NCI-H2107 treated with DMSO at 0.1 percent for 48 hours (cell line): Measurements from ENCODE around the gene ALK.
A peak's percentile ranks its signal among the peaks of the same experiment; 100 is the strongest.

ENCODE experiments used
- DNase-seq: peaks from one replicate; lab custom pipeline; 2025; ENCODE audit not compliant: unreplicated experiment; lab: John Stamatoyannopoulos, UW

ALK gene

DNA sequence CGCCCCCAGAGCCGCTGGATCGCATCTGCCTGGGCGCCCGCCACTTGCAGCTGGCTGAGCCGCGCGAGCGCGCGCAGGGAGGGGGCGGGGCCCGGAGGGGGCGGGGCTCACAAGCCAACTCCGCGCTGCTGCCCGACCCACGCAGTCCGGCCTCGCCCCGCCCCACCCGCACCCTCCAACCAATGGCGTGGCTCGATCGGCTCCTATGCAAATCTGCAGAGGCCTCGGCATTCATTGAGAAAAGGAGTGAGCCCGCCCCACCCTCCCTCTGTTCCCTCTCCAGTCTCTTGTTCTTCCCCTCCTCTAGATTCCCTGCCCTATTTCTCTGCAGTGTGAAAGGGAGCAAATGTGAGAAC is at the start of gene ALK:
Gene ALK, minus strand, starts transcription at position 27 of the 356 bp plus-strand sequence. CDS start 927 bp downstream, outside the sequence.
- peak; percentile 34 for DNase-seq

DNA sequence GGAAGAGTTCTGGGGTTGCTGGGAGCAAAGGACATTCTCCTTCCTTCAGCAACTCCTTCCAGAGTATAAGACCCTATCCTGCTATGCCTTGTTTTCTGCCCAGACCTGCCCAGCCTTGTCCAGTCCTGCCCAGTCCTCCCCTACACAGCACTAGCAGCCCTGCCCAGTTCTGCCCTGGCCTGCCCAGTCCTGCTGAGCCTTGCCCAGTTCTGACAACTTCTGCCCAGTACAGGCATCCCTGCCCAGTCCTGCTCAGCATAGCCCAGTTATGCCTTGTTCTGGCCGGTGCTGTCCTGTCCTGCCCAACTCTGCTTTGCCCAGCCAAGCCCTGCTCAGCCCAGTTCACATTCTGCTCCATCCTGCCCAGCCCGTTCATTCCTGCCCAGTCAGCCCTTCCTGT is 44.9 kb upstream of the ALK start:
- no peak for DNase-seq

DNA sequence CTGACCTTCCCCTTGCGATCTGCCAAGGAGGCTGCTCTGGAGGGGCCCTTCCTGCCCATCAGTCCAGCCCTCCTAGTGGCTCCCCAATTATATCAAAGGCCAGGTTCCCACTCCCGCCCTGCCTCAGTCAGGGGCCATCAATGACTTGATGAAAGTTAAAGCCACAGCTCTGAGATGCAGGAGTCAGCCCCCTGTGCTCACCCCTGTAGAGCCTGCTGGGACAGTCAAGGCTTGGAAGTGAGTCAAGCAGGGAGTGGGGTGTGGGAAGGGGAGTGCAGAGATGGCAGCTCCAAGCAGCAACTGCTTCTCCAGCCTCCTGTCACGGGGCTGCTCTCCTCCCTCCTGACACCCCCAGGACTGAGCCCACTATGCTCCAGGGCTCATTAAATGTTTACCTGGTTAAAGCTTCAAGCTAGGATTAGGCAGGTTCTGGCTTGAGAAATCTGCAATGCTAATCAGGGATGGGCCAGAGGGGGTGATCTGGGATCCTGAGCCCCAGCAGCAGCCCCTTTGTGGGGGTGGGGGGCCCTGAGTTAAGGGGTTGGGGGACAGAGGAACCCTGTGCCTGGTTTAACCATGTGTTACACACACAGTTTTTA is 42.7 kb upstream of the ALK start:
- DNase-seq: no peak

DNA sequence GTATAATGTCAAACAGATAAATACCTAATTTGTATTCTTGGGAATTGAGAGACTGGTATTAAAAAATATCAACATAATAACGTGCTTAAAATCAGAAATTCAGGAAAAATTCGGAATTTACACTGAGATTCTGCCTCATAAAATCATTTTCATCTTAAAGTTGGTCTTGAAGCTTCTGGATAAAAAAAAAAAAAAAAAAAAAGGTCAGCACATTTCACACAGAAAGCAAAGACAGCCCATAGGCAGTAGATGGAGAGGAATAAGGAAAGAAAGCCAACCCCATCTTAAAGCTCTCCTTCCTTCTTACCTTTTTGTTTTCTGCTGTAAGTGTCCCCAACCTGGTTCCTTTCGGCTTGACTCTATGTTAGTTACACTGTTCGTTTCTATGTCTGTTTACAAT is 41.5 kb upstream of the ALK start:
- DNase-seq: no peak

DNA sequence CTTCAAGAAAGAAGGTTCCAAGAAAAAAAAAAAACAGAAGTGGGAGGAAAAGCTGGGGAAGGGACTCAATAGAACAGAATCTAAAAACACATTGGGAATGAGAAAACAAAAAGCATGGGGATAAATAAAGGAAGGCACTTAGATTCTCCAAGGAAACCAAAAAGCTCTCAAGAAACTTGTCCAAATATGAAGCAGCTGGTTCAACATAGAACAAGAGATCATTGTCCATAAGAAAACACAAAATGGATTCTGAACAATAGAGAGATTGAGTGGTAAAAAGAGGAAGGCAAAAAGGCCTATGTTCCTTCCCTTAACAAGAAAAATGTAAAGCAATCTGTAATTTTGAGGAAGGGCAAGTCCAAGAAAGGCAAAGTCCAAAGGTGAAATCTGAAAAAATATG is 32.9 kb upstream of the ALK start:
- no peak for DNase-seq

DNA sequence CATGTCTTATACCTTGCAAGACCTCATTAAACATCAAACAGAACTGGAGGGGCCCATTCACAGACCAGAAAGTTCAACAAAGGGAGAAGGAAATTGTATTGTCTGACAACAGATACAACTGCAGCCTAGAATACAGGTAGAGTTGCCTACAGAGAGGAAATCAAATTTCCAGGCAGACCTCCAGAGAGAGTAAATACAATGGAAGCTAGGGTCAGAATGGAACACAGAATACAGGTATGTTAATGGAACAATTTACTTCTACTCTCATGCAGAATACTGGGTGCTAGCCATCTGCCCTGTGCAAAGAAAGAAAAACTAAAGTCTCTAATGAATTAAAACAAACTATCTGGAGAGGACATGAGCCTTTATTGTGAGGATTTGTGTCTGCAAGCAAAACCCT is 31.6 kb upstream of the ALK start:
- no peak for DNase-seq

DNA sequence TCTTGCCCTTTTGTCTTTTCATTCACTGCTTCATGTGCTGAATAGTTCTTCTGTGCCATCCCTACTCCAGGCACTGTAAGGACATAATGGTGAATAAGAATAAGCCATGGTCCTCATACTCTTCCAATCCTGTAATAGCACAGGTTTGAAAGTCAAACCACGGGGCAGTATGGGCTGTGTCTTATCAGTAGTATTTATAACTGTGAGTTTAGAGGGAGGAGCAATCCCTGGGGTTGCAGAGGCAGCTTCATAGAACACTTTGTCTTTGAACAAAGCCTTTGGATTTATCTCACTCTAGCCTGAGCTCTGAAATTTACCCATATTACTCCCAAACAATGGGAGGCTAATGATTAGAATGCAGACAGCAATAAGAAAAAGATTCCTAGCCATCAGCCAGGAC is 30.2 kb upstream of the ALK start:
- no peak for DNase-seq

DNA sequence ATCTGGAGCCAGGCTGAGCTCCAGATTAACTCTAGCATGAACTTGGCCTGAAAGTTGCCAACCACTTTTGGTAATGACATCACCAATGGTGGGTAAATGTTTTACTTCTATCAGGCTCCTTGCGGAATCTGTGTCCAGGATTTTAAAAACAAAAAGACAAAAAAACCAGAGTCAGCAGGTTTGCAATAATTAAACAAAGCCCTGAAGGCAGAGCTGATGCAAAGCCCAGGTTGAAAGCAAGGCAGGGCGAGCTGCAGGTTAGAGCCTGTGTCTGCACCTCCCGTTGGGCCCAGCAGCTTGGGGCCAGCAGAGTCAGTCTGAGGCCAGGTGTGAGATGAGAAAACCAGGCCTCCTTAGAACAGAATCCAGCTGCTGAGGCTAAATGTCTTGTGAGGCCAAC is 29.1 kb upstream of the ALK start:
- no peak for DNase-seq

DNA sequence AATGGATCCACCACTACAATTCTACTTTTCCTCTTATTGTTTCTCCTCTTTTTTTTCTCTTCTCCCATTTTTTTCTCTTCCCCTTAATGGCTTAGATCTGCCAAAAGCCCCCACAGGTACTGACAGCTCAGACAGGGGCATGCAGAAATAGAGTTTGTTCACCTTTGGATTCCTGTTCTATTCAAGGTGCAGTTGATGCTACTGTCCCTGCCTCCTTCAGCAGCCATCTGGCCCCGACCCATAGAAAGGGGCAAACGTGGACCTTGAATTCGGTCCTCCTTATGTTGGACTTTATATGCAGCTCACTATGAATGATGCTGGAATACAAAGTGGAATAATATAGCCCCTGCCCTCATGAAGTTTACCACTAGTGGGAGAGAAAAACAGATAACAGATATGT is 27.7 kb upstream of the ALK start:
- no peak for DNase-seq

DNA sequence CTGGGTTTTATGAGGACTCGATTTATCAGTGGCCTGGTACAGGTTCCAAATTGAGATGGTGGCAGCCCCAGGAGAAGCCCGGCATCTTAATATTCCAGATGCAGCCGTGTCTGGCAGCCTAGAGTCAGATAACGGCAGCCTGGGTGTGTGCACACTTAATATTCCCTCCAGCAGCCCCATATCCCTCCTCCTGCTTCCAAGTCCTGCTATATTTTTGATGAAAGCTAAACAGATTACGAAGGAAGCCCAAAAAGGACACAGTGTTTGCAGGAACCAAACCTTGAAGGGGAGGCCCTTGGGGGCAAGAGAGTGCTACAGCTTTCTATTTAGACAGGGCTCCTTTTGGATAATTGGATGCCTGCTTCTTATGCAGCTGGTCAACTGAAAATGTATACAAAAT is 25.1 kb upstream of the ALK start:
- DNase-seq: no peak

DNA sequence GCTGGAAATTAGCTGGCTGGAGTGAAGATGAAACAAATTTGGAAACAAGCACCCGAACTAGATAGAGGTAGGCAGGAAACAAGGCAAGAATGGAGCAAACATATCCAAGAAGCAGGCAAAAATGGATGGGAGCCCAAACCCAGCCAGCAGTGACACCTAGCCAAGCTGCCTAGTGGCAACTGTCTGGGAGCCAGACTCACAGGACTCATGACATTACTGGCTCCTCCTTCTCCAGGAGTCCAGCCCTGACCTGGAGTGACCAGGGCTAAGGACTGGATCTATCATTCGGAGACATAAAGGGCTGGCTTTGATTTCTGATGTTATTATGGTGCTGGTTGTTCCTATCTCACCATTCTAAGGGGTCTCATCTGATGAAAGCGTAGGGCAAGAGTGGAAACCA is 21.3 kb upstream of the ALK start:
- DNase-seq: no peak

DNA sequence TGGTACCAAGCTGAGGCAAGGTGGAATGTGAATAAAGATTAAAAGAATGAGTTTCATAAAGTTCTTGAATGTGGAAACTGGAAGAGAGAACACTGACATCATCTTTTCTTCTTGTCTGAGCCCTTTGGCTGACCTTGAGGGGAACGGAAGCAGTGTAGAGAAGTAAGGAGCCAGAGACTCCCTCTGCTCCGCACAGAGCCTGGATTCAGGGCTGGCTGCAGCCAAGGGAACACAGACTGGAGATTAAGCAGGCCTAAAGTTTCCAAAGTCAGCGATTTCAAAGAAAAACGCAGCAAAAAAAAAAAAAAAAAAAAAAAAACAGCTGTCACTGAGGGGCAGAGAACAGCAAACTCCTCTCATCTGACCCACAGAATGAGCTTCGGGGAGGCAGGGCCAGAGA is 19.3 kb upstream of the ALK start:
- no peak for DNase-seq

DNA sequence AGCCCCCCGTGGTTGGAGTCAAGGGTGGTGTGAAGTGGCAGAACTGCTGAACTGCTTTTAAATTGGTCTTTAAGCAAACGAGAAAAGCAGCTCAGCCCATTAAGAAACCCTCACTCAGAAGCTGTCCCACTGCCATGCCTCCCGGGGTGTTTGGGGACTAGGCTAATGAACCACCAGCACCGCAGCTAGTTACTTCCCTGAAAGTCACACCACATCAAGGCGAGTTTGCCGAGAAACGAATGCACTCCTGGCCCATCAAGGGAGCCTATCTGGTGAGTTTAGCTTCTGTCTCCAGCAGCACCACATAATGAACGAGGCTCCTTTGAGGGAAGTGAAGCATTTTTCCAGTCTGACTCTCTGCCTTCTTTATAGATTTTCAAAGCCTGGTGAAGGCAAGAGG is 14.6 kb upstream of the ALK start:
- no peak for DNase-seq

DNA sequence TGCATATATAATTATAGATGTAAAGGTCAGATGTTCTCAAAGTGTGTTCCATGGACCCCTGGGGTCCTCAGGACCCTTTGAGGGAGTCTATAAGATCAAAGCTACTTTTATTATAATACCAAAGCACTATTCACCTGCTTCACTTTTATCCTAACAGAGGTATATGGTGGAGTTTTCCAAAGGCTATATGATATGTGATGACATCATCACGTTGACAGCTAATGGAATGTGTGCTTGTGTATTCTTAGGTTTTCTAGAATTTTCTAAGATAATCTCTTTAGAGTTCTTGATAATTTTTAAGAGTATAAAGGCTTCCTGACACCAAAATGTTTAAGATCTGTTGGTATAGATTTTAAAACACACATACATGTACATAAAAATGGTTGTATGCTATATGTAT is 10.4 kb upstream of the ALK start:
- DNase-seq: no peak

DNA sequence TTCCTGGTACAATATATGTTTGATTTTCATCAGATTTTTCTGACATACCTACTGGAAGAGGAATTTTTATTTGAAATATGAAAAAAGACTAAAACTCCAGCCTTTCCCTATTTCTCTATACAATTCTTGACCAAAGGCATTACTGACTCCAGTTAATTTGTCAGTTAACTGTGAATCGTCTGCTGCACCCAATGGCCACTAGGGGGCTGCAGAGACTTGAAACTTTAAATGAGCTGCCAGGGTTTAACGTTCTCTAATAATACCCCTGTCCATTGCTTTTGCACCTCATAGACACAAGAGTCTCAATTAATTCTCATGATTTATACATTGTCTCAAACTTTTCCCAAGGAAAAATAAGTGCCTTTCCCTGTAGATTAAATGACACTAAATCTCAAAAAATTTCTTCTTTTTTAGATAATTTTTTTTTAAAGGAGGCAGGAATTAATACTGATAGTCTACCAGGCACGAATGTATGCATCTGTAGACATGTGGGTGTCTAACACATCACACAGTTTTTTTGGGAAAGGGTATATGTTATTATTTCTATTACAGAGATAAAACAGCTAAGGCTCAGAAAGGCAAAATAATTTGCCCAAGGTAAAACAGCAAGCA is 1.8 kb upstream of the ALK start:
- peak; percentile 5 for DNase-seq

DNA sequence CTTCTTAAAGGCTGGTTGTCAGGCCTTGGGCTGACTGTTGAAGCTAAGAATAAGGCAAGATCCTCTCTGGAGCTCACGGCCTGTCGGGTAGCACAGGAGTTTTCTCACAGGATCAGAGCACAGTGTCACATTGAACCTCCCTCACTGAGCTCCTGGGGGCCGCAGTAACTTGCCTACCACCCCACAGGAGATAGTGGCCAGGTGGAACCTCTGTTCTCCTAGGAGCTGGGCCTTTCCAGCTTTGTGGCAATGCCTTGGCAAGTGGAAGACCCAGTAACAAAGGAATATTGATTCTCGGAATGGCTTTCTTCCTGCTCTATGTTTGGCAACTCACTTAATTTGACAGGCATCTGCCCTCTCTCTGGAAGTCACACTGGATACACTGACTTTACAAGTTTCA is 1.2 kb upstream of the ALK start:
- no peak for DNase-seq

DNA sequence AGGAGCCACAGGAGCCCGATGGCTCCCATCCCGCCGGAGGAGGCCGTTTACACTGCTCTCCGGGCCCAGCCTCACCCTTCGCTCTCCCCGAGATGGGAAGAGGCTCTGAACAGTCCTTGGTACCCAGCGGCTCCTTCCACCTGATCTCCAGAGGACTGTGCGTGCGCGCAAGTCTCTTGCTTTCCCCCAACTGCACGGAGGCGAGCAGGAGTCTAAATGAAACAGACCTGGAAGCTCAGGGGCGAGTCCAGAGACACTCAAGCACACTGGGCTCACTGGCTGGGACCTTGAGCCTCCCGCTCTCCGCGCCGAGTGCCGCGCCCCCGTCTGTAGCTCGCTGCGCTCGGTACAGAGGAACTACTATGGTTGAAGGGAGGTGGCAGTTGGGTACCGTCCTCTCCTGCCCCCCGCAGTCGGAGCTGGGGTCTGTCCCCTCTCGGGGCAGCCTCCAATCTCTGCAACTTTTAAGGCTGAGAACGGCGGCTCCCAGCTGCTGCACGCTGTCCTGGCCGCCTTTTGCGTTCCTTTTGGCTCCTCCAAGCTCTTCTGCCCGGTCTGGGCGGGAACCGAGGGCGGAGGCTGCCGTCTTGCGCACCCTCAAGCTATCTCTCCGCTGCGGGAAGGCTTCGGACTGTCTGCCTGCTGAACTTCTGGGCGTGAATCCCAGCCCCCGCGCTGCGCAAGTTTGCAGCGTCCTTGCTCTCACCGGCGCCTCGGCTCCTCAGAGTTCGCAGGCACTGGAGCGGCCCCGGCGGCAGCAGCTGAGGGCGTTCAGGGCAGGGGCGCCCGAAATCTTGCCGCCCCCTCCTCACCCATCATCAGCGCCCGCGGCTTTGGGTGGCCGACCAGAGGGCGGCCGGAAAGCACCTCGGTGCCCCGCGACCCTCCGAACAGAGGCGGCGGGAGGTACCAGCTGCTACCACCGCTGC is 491 bp downstream of the ALK start:
- no peak for DNase-seq

DNA sequence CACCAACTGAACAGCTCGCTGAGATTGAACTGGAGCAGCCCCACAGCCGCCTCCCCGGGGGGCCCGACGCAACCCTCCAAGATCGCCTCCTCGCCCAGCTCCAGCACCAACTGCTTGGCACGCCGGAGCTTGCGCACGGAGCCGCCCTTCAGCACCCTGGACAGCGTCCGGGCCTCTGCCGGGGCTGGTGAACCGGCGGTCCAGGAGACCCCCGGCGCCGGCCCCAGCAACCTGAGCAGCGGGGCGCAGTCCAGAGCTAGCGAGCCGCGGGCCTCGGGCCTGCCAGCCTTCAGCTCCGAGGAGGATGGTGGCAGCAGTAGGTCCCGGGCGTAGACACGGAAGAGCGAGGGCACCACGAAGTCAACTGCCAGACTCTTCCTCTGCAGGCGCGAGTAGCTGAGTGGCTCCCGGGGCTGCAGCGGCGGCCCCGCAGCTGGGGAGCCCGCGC is 1.2 kb downstream of the ALK start:
- DNase-seq: no peak

DNA sequence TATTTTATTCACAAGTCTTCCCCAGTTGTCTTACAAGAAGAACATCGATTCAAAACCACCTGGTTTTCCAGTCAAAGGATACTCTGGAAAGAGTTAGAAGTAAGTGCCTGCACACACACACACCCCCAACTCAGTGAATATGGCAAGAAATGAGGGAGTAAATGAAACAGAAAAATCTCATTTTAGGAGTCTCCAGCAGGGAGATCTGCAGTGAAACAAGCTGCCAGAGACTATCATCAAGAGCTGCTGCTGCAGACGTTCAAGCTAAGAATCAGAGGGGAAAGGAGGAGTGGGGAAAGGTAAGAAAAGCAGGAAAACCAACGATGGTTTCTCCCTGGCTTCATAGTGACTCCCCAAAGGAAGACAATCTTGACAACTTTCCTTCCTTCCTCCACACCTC is 2.4 kb downstream of the ALK start:
- DNase-seq: no peak

DNA sequence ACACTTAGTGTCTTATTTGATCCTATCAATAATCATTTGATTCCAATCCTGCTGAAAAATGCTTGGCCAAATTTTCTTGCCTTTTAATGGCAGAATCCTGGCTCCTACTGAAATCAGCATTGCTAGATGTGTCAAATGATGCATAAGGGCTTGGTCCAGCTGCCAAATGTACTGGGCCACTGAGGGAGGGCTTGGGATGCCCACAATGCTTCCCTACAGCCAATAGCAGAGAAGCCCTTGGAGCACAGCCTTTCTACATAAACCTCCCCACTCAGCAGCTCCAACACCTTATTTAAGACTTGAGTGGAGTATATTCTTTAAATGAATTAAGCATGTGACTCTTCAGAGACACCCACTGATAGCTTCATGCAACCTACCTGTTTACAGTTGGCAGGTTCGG is 3.6 kb downstream of the ALK start:
- DNase-seq: no peak

DNA sequence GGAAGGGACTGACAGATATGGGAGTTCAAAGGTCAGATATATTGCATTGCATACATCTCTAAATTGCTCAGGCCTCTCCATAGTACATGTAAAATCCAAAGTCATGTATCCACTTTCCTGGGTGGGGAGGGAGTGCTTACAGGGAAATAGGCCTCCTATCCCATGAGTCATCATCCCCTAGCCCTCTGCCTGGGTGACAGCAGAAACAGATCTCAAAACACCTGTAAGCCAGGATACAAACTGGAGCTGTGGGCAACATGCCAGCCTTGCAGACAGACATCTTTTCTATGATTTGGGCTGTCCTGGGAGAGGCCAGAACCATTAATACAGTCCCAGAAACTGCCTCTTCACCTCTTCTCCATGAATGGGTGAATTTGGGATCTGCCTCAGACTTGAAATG is 4.8 kb downstream of the ALK start:
- no peak for DNase-seq

DNA sequence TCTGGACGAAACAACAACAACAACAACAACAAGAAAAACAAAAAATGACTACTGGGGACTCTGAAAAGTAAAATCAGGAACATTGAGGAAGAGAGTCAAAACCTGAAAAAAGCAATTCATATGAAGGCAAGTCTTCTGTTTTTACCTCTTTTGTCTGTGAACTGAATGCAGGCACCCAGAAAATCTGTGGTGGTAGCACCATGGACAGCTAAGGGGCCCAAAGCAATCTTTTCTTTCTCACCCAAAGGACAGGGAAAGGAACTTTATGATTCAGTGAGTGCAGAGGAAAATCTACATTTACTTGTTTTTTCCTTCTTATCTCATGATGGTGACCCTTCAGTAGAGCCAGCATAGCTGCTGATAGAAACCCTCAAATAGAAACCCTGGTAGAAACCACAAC is 10.4 kb downstream of the ALK start:
- DNase-seq: no peak
